ENCODE measurements around the gene GSTP1.

Gene GSTP1

DNA sequence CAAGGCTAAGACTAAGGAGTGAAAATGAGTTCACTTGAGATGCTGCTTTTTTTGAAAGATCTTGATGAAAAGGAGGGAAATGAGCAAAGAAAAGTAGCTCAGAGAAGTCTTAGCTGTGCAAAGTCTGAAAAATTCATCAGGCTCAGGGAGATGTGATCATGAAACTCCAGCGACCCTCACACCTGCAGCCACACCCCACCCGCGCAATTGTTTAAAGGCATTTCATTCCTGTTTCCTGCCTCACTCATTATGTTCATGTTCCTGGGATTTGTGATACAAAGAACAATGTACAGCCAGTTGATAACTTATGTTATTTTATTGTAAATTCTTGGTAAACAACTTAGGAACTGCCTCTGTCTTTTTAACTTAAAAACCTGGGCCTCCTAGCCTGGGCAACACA lies 8.7 kb upstream of the GSTP1 start:
- Histone ChIP-seq H3K9ac (ENCODE audit: low read length) (no peak overlapping the region), H3K27ac (ENCODE audit: low read length) (no peak overlapping the region), H3K4me3 (ENCODE audit: low read length) (no peak overlapping the region), H2AFZ (ENCODE audit: low read depth, low read length) (no peak overlapping the region), H3K9me3 (ENCODE audit: insufficient read depth, low read length) (no peaks in the 10 kb centered on the region), H3K4me1 (ENCODE audit: low read length) (peaks cover 16% of the 10 kb centered on the region), H3K4me2 (ENCODE audit: low read length) (no peak overlapping the region), H3K79me2 (ENCODE audit: low read length) (no peaks in the 10 kb centered on the region), H3K36me3 (replicated peaks; ENCODE audit: low read depth, low read length) (no peaks in the 10 kb centered on the region), H3K27me3 (ENCODE audit: low read depth, low read length) (peaks cover 59% of the 10 kb centered on the region), H4K20me1 (ENCODE audit: insufficient read depth, low read length) (no peaks in the 10 kb centered on the region)
- TF ChIP-seq, protein P1, sequence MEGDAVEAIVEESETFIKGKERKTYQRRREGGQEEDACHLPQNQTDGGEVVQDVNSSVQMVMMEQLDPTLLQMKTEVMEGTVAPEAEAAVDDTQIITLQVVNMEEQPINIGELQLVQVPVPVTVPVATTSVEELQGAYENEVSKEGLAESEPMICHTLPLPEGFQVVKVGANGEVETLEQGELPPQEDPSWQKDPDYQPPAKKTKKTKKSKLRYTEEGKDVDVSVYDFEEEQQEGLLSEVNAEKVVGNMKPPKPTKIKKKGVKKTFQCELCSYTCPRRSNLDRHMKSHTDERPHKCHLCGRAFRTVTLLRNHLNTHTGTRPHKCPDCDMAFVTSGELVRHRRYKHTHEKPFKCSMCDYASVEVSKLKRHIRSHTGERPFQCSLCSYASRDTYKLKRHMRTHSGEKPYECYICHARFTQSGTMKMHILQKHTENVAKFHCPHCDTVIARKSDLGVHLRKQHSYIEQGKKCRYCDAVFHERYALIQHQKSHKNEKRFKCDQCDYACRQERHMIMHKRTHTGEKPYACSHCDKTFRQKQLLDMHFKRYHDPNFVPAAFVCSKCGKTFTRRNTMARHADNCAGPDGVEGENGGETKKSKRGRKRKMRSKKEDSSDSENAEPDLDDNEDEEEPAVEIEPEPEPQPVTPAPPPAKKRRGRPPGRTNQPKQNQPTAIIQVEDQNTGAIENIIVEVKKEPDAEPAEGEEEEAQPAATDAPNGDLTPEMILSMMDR (IDR thresholded peaks at IDR 0.05; ENCODE audit: low read depth, low read length) = no peak
- TF ChIP-seq EZH2phosphoT487 (IDR thresholded peaks at IDR 0.05; ENCODE audit: low read depth) = no peak

DNA sequence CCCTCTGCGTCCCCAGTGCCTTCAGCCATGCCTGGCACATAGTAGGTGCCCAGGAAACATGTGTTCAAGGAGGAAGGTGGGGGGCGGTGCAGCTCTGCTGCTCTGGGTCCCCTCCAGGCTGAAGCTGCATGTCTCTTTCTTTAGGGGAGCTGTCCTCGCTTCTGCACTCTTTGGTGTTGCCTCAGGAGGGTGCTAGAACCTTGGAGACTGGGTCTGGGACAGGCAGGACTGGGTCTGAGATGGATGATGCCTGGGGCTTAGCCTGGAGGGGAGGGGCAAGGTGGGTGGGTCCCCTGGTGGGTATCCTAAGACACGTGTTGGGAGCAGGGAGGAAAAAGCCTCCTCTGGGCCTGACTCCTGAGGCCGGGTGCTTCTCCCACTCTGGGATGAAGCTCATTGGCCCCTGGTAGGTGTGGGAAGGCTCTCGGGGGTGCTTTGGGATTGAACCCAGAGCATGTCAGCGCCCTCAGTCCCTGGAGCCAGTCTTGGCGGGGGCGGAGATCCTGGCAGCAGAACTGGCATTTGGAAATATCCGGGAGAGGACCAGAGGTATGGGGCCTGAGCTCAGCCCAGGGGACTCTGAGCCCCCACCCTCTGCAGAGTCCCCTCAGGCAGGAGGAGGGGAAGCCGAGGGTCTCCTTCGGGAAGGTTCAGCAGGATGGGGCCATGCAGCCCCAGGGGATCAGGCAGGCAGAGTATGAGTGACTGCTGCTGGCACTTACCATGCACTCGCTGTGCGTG lies 6.7 kb upstream of the GSTP1 start:
- no peak overlapping the region for H2AFZ ChIP-seq (ENCODE audit: low read depth, low read length)
- no peak overlapping the region for H3K4me3 ChIP-seq (ENCODE audit: low read length)

DNA sequence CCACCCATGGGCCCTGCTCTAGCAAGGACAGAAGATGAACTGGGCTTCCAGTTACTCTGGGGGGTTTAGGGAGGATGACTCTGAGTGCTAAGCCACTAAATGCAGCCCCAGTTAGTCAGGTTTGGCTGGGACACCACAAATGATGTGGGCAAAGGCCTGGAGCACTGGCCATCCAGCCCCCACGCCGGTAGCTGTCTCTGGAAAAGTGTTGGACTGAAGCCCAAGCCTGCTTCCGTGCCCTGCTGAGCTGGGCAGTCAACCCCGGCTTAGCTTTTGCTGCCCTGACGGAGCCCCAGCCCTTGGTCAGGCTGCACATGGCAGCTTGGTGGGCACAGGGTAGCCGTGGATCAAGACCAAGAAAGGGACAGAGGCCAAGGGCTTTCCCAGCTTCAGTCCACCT lies 5.7 kb upstream of the GSTP1 start:
- Histone ChIP-seq H3K27ac (ENCODE audit: low read length) (no peak overlapping the region), H3K4me2 (ENCODE audit: low read length) (no peak overlapping the region), H3K9me3 (ENCODE audit: insufficient read depth, low read length) (no peaks in the 10 kb centered on the region), H3K4me1 (ENCODE audit: low read length) (peaks cover 25% of the 10 kb centered on the region), H3K4me3 (ENCODE audit: low read length) (no peak overlapping the region), H3K79me2 (ENCODE audit: low read length) (peaks cover 4% of the 10 kb centered on the region), H3K36me3 (replicated peaks; ENCODE audit: low read depth, low read length) (no peaks in the 10 kb centered on the region), H2AFZ (ENCODE audit: low read depth, low read length) (no peak overlapping the region), H3K9ac (ENCODE audit: low read length) (no peak overlapping the region), H4K20me1 (ENCODE audit: insufficient read depth, low read length) (no peaks in the 10 kb centered on the region), H3K27me3 (ENCODE audit: low read depth, low read length) (peaks cover 59% of the 10 kb centered on the region)
- TF ChIP-seq, protein P1 (IDR thresholded peaks at IDR 0.05; ENCODE audit: low read depth, low read length) = no peak
- no peak for TF ChIP-seq EZH2phosphoT487 (IDR thresholded peaks at IDR 0.05; ENCODE audit: low read depth)

More for the DNA sequence above, 6.7 kb upstream of the GSTP1 start:
- Histone ChIP-seq H3K9me3 (ENCODE audit: insufficient read depth, low read length) (no peaks in the 10 kb centered on the region), H3K4me2 (ENCODE audit: low read length) (no peak overlapping the region), H3K27ac (ENCODE audit: low read length) (no peak overlapping the region), H3K4me1 (ENCODE audit: low read length) (peaks cover 18% of the 10 kb centered on the region), H4K20me1 (ENCODE audit: insufficient read depth, low read length) (no peaks in the 10 kb centered on the region), H3K79me2 (ENCODE audit: low read length) (no peaks in the 10 kb centered on the region), H3K27me3 (ENCODE audit: low read depth, low read length) (peaks cover 56% of the 10 kb centered on the region), H3K36me3 (replicated peaks; ENCODE audit: low read depth, low read length) (no peaks in the 10 kb centered on the region), H3K9ac (ENCODE audit: low read length) (no peak overlapping the region)
- TF ChIP-seq, protein P1 (IDR thresholded peaks at IDR 0.05; ENCODE audit: low read depth, low read length) = peak; percentile 45
- no peak for TF ChIP-seq EZH2phosphoT487 (IDR thresholded peaks at IDR 0.05; ENCODE audit: low read depth)

DNA sequence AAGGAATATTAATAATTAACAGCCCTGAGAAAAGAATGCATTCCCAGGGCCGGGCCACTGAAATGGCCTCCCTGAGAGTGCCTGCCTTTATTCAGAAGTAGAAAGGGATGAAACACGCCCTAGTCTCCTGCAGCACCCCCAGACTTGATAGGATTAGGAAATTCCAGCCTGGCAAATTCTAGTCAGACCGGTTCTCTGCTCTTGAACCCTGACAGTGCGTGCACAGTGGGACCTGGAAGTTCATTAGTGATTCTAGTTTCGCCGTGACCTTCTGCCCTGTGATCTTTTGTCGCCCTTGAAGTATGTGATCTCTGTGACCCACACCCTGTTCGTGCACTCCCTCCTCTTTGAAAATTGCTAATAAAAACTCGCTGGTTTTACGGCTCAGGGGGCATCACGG lies 2.1 kb upstream of the GSTP1 start:
- Histone ChIP-seq H3K79me2 (ENCODE audit: low read length) (peaks cover 39% of the 10 kb centered on the region), H3K9ac (ENCODE audit: low read length) (no peak overlapping the region), H3K9me3 (ENCODE audit: insufficient read depth, low read length) (0 out of 2 replicates have a peak, but pooled peaks cover 2% of the 10 kb centered on the region), H3K27ac (ENCODE audit: low read length) (no peak overlapping the region), H3K27me3 (ENCODE audit: low read depth, low read length) (peaks cover 39% of the 10 kb centered on the region), H4K20me1 (ENCODE audit: insufficient read depth, low read length) (peaks cover 12% of the 10 kb centered on the region), H3K36me3 (replicated peaks; ENCODE audit: low read depth, low read length) (peaks cover 22% of the 10 kb centered on the region), H3K4me3 (ENCODE audit: low read length) (no peak overlapping the region), H2AFZ (ENCODE audit: low read depth, low read length) (no peak overlapping the region), H3K4me2 (ENCODE audit: low read length) (no peak overlapping the region), H3K4me1 (ENCODE audit: low read length) (peaks cover 41% of the 10 kb centered on the region)
- TF ChIP-seq, protein P1 (IDR thresholded peaks at IDR 0.05; ENCODE audit: low read depth, low read length) = no peak
- no peak for TF ChIP-seq EZH2phosphoT487 (IDR thresholded peaks at IDR 0.05; ENCODE audit: low read depth)
